Measurements from ENCODE around the gene KRT16. TPM values are rescaled to one million over a fixed set of nuclear protein-coding genes. Genes with fewer than 3 reads are reported as not detected.
"Not testable (repeated sequence)": the region's sequence is repeated elsewhere in the genome, so short reads cannot be mapped to it uniquely, and the experiment has no call there.

KRT16 gene
- total RNA-seq, 1 experiment from 2014 or later: not detected

GRCh38 chr17:41578538-41578937, 34.0 kb downstream of the KRT16 start:
- Histone ChIP-seq H3K27me3 (ENCODE audit: insufficient read depth, low read length) (no peaks in the 10 kb centered on the region), H2BK15ac (ENCODE audit: low read depth, low read length) (no peak overlapping the region), H3K4me2 (ENCODE audit: insufficient read depth, insufficient read length, low read length) (no peak overlapping the region), H3K79me1 (ENCODE audit: insufficient read depth, low read depth, low read length, poor library complexity, severe bottlenecking) (no peaks in the 10 kb centered on the region), H3K9me3 (ENCODE audit: control insufficient read depth, low read depth, low read length) (no peaks in the 10 kb centered on the region), H2AK5ac (ENCODE audit: insufficient read length, low read length) (no peak overlapping the region), H4K20me1 (ENCODE audit: control insufficient read depth, insufficient read depth, insufficient read length) (no peaks in the 10 kb centered on the region), H4K8ac (replicated peaks; ENCODE audit: insufficient read length, low read depth, low read length) (no peak overlapping the region), H4K91ac (ENCODE audit: insufficient read length, low read depth, low read length) (no peak overlapping the region), H3K18ac (ENCODE audit: insufficient read length, low read depth, low read length) (no peak overlapping the region), H3K4ac (ENCODE audit: low read depth, low read length) (no peak overlapping the region), H3K23me2 (ENCODE audit: insufficient read length, low read depth, low read length, poor library complexity, severe bottlenecking) (no peaks in the 10 kb centered on the region), H3K56ac (ENCODE audit: insufficient read length, low read depth, low read length) (no peak overlapping the region), H3K27ac (ENCODE audit: insufficient read length, low read depth, low read length) (no peak overlapping the region), H2BK5ac (ENCODE audit: insufficient read length, low read length) (no peak overlapping the region), H2AFZ (ENCODE audit: low read length) (no peak overlapping the region), H3K9ac (ENCODE audit: extremely low read depth, insufficient read length, low read length) (no peak overlapping the region), H3K4me1 (ENCODE audit: insufficient read depth, low read length) (no peaks in the 10 kb centered on the region; the same call in 1 of the 2 replicates), H2BK20ac (ENCODE audit: low read depth, low read length, poor library complexity, severe bottlenecking) (no peak overlapping the region), H4K5ac (ENCODE audit: insufficient read length, low read depth, low read length) (no peak overlapping the region), H3K79me2 (ENCODE audit: insufficient read depth, low read length) (no peaks in the 10 kb centered on the region), H3T11ph (ENCODE audit: low read length) (no peak overlapping the region), H2BK120ac (ENCODE audit: low read depth, low read length, poor library complexity, severe bottlenecking) (no peak overlapping the region), H3K23ac (ENCODE audit: insufficient read length, low read depth, low read length) (no peak overlapping the region), H2BK12ac (ENCODE audit: insufficient read length, low read depth, low read length) (no peak overlapping the region), H3K14ac (ENCODE audit: insufficient read depth, low read length) (no peak overlapping the region)
- H3K4me1 Mint-ChIP-seq: peaks cover 9 to 13% of the 10 kb centered on the region in 2 experiments
- no peak for DNase-seq
- no peak overlapping the region for H3K27ac Mint-ChIP-seq
- H3K36me3 Mint-ChIP-seq (ENCODE audit: insufficient read depth in 1 of 3, low read depth in 3 of 3): no peaks in the 10 kb centered on the region; a peak in 1 of 7 replicates
- no peak overlapping the region for H3K4me3 Mint-ChIP-seq
- no peak for TF ChIP-seq CTCF (conservative IDR thresholded peaks at IDR 0.05)
- H3K9me3 Mint-ChIP-seq: peaks cover 0 to 4% of the 10 kb centered on the region in 2 experiments; a peak in 1 of 5 replicates
- peaks cover 40% of the 10 kb centered on the region for H3K27me3 Mint-ChIP-seq (ENCODE audit: low read depth)
- no CpG with 5 or more reads among the region's 1 CpG for WGBS (ENCODE audit: extremely low coverage, insufficient read length, low lambda C conversion rate)

GRCh38 chr17:41576740-41577139, 35.8 kb downstream of the KRT16 start:
- H3K79me2 ChIP-seq (ENCODE audit: insufficient read depth, low read length); H3K36me3 Mint-ChIP-seq (ENCODE audit: insufficient read depth in 1 of 3, low read depth in 3 of 3); H3K23ac ChIP-seq (ENCODE audit: insufficient read length, low read depth, low read length); H3K4ac ChIP-seq (ENCODE audit: low read depth, low read length); H3K4me1 ChIP-seq (ENCODE audit: insufficient read depth, low read length); DNase-seq; H3K27me3 ChIP-seq (ENCODE audit: insufficient read depth, low read length); H3K9me3 Mint-ChIP-seq; H3K79me1 ChIP-seq (ENCODE audit: insufficient read depth, low read depth, low read length, poor library complexity, severe bottlenecking); H2BK120ac ChIP-seq (ENCODE audit: low read depth, low read length, poor library complexity, severe bottlenecking); H2BK12ac ChIP-seq (ENCODE audit: insufficient read length, low read depth, low read length); H3K14ac ChIP-seq (ENCODE audit: insufficient read depth, low read length); H2BK15ac ChIP-seq (ENCODE audit: low read depth, low read length); H3K18ac ChIP-seq (ENCODE audit: insufficient read length, low read depth, low read length); H4K20me1 ChIP-seq (ENCODE audit: control insufficient read depth, insufficient read depth, insufficient read length); H3K9ac ChIP-seq (ENCODE audit: extremely low read depth, insufficient read length, low read length); H3K4me2 ChIP-seq (ENCODE audit: insufficient read depth, insufficient read length, low read length); H4K91ac ChIP-seq (ENCODE audit: insufficient read length, low read depth, low read length); H2AK5ac ChIP-seq (ENCODE audit: insufficient read length, low read length); H2BK20ac ChIP-seq (ENCODE audit: low read depth, low read length, poor library complexity, severe bottlenecking); H3K23me2 ChIP-seq (ENCODE audit: insufficient read length, low read depth, low read length, poor library complexity, severe bottlenecking); H4K5ac ChIP-seq (ENCODE audit: insufficient read length, low read depth, low read length); H3K9me3 ChIP-seq (ENCODE audit: control insufficient read depth, low read depth, low read length); H2BK5ac ChIP-seq (ENCODE audit: insufficient read length, low read length); H3K27ac ChIP-seq (ENCODE audit: insufficient read length, low read depth, low read length); H3K27ac Mint-ChIP-seq; H2AFZ ChIP-seq (ENCODE audit: low read length); H3T11ph ChIP-seq (ENCODE audit: low read length); H3K4me3 Mint-ChIP-seq; H4K8ac ChIP-seq (replicated peaks; ENCODE audit: insufficient read length, low read depth, low read length); H3K56ac ChIP-seq (ENCODE audit: insufficient read length, low read depth, low read length): not testable (repeated sequence)
- no CpG with 5 or more reads among the region's 4 CpGs for WGBS (ENCODE audit: extremely low coverage, insufficient read length, low lambda C conversion rate)
- Mint-ChIP-seq H3K4me1 (peaks cover 9 to 11% of the 10 kb centered on the region in 2 experiments), H3K27me3 (ENCODE audit: low read depth) (peaks cover 47% of the 10 kb centered on the region)
